NCI-H146 (cell line): ENCODE data around the gene GATA6.

Experiments
- DNase-seq: peaks from one replicate; lab custom pipeline; 2025; lab: John Stamatoyannopoulos, UW

The GATA6 gene

DNA sequence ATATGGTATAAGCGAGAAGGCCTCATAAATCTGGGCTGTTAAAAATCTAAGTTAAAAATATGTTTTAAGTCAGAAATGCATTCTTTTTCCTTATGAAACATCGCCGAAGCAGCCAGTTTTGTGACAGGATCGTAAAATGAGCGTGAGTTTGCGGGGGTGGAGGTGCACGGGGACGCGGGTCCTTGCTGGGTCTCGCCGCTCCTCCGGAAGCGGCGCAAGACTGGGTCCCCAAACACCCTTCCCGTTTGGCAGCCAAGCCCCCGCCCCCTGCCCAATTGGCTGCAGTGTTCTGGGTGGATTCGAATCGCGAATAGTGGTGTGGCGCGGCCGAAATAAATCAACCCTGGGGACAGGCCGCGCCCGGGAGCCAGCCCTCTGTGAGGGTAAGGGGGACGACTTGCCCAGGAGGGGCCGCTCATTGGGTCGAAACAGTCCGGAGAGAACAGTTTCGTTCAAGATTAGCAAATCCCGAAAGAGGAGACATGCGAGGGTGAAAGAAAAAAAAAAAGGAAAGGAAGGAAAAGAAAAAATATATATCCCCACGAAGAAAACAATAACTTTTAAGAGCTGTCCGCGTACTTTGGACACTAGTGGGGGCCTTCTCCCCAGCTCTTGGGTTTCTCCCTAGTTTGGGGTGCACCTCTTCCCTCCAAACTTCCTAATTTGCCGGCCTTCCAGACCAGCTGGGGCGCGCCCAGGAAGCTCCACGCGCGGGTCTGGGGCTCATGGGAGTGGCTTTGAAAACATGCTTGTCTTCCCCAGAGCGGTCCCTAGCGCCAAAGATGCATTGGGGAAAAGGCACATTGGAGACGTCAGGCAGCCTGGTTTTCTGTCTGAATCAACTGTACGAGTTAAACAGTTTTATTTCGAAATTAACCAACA lies 3.1 kb upstream of the GATA6 start:
- DNase-seq = no peak

DNA sequence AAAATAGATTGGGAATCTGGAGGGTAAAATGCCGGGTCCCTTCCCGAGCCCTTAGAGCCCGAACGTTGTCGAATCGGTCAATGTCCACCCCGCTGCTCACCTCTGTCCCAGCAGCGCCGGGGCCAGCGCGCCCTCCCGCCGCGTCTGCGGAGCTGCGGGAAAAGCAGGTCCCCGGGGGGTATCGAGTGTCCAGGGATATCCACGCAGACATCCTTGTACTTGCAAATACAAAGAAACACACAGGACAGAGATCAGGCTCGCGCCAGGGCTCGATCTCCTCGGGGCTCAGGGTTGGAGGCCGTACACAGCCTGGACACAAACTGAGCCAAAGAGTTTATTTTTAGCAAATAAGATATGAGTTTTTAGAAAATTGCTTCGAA lies 2.3 kb upstream of the GATA6 start:
- no peak for DNase-seq

DNA sequence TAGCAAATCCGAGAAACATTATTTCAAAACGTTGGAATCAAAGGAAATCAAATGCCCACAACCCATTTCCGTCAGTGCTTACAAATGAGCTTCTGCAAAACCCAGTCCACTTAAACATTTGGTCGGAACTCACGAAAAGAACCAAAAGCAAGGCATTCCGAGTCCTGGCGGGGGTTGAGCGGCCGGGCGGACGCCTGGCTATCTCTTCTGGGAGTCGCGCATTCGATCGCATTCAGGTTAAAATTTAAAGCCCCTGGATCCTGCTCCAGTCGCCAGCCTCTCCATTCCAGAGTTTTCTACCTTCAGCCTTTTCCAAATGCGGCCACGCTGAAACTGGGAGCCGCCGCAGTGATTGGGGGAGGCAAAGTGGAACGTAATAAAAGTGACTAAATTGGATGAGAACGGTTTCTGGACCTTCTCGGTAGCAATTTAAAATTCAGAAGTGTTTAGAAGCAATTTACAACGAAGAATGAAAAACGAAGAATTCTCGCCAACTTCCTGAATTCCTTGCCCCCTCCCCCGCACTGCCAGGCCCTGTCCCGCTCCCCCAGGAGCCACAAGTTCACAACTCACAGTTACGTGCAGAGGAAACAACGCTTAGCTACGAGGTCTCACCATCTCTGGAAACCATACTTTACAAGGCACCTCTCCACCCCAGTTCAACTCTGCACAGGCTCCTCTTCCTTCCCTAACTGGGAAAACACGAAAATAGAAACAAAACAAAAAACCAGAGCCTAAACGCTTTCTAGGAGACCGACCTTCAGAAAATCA lies 1.7 kb upstream of the GATA6 start:
- DNase-seq = no peak

DNA sequence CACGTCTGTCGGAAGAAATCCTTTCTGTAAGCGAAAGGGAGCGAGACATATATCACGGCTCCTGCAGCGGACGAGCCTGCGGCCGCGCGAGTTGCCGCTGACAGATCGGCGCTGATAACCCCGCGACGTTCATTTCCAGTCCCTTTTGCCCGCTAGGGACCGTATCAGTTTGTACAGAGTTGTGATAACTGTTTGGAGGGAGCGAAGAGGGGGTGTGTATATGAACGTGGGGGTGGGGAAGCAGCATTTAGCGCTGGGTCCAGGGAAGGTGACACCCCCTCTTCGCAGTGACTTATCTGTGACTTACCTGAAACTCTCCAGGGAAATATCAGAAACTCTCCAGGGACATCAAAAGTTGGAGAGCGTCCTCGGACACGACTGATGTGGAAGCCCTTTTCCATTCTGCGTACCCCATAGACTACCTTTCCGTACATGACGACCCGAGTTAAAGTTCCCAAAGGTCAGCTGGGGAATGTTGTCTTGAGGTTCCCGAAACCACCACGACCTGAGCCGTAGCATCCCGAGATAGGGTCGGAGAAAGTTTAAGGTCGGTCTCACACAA lies 948 bp upstream of the GATA6 start:
- peak; percentile 75 for DNase-seq

DNA sequence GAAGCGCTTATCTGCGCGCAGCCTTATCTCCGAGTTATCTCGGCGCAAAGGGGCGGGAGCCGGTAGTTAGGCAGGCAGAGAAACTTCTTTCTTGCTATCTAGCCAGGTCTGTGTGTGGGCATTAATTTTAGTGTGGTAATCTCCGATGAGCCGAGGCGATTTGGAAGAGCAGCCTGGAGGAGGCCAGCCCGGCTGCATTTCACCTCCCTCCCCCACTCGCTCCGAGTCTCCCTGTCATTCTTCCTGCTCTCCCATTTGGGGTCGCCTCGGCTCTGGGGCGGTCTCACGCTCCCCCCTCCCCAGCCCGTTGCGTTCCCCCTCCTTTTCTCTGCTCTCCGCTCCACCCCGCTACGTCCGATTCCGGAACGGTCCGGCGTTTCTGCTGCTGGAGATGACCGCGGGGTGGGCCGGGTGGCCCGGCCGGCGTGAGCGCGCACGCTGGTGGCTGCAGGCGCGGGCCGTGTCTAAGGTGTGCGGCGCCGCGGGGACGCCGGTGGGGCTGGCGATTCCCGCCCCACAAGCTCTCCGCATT lies 566 bp downstream of the GATA6 start:
- DNase-seq = peak; percentile 77

DNA sequence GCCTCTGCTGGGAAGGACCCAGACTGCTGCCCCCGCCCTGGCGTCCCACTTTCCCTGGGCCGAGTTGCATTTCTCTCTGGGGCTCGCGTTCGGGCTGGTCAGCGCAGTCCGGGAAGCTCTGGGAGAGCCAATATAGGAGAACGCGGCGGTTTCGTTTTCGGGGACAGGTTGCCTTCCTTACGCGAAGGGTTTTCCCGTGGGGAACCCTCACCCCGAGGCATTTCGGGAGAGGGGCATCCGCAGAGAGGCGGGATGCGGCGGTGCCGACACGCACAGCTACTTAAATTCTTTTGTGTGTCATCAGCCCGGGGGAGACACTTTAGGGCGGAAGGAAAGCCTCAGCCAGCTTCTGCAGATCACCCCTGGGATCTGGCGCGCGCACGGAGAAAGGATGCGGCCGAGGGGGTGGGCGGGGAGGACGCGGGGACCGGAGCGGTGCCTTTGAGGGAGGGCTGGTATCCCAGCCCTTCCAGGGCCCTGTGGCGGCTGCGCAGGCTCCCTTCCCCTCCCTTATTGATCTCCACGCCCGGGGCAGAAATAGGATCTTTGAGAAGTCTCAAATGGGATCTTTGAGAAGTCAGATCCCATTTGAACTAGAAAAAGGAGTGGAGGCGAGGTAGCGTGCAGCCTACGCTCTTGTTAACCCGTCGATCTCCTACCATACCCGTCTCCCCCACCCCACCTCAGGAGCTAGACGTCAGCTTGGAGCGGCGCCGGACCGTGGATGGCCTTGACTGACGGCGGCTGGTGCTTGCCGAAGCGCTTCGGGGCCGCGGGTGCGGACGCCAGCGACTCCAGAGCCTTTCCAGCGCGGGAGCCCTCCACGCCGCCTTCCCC lies 1.2 kb downstream of the GATA6 start:
- DNase-seq = peak; percentile 74

DNA sequence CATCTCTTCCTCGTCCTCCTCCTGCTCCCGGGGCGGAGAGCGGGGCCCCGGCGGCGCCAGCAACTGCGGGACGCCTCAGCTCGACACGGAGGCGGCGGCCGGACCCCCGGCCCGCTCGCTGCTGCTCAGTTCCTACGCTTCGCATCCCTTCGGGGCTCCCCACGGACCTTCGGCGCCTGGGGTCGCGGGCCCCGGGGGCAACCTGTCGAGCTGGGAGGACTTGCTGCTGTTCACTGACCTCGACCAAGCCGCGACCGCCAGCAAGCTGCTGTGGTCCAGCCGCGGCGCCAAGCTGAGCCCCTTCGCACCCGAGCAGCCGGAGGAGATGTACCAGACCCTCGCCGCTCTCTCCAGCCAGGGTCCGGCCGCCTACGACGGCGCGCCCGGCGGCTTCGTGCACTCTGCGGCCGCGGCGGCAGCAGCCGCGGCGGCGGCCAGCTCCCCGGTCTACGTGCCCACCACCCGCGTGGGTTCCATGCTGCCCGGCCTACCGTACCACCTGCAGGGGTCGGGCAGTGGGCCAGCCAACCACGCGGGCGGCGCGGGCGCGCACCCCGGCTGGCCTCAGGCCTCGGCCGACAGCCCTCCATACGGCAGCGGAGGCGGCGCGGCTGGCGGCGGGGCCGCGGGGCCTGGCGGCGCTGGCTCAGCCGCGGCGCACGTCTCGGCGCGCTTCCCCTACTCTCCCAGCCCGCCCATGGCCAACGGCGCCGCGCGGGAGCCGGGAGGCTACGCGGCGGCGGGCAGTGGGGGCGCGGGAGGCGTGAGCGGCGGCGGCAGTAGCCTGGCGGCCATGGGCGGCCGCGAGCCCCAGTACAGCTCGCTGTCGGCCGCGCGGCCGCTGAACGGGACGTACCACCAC lies 2.1 kb downstream of the GATA6 start:
- DNase-seq = no peak

DNA sequence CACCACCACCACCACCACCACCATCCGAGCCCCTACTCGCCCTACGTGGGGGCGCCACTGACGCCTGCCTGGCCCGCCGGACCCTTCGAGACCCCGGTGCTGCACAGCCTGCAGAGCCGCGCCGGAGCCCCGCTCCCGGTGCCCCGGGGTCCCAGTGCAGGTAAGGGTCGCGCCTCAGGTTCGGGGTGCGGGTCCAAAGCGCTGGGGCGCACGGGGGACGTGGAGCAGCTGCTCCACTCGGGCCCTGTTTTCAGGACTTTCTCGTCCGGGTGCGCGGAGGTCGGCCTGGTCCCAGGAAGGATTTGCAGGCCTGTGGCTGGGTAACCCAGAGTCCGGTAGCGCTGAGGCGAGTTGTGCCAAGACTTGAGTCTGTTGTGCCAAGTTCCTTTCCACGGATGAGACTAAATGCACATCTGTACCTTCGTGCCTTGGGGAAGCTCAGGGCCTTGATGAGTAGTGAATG lies 2.8 kb downstream of the GATA6 start:
- DNase-seq = no peak

DNA sequence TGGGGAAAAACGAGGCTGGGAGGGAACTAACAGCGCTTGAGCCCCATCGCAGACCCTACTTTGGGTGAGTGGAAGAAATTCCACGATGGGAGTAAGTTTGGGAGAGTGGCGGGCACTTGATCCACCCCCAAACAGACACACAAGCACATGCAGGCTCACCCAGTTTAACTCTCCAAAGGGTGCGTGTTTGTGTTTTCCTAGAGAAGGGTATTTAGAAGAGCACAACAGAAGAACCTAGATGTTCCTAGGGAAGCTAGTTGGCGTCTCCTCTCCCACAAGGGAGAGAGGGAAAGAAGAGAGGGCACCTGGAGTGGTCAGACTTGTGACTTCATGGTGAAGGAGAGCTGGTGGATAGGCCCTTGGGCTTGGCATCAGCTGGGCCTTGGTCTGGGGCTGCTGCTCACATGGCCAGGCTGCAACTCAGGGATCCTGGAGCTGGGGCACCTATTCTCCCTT lies 3.2 kb downstream of the GATA6 start:
- no peak for DNase-seq

DNA sequence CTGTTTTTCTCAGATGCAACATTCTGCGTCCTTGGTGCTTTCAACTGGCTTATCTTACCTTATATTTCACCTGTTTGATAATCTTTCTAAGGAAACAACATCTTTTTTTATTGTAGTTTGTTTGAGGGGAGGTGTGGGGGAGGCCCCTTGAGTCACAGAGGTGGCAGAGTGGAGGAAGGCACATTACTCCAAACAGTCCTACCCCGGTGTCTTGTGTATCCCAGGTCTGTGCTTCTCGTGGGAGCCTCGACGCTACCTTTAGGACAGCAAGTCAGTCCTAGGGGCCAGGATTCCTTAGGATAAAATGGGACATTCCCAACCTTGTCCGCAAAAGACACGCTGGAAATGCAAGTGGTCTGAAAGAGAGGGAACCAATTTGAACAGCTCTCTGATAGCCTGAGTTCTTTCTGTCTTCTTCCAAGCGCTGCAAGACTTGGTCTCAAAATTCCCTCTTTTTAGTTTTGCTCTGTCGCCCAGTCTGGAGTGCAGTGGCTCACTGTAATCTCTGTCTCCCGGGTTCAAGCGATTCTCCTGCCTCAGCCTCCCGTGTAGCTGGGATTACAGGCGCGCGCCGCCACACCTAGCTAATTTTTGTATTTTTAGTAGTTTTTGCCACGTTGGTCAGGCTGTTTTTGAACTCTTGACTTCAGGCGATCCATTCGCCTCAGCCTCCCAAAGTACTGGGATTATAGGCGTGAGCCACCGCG lies 4.0 kb downstream of the GATA6 start:
- DNase-seq = no peak

DNA sequence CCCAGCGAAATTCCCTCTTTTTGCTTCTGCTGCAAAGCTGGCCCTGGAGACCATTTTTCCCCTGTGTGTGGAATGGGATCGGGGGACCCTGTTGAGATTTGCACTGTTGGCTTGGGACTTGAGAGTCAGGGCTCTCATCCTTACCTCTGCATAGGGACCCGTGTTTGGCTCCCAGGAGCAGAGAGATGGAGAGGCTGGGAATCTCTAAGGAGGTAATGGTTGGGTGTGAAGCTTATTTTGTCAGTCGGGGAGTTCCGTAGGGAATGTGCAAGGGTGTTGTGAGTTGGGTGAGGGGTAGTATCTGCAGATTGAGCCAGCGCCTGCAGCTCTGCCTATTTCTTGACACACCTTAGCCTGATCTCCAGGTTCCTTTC lies 4.5 kb downstream of the GATA6 start:
- no peak for DNase-seq

DNA sequence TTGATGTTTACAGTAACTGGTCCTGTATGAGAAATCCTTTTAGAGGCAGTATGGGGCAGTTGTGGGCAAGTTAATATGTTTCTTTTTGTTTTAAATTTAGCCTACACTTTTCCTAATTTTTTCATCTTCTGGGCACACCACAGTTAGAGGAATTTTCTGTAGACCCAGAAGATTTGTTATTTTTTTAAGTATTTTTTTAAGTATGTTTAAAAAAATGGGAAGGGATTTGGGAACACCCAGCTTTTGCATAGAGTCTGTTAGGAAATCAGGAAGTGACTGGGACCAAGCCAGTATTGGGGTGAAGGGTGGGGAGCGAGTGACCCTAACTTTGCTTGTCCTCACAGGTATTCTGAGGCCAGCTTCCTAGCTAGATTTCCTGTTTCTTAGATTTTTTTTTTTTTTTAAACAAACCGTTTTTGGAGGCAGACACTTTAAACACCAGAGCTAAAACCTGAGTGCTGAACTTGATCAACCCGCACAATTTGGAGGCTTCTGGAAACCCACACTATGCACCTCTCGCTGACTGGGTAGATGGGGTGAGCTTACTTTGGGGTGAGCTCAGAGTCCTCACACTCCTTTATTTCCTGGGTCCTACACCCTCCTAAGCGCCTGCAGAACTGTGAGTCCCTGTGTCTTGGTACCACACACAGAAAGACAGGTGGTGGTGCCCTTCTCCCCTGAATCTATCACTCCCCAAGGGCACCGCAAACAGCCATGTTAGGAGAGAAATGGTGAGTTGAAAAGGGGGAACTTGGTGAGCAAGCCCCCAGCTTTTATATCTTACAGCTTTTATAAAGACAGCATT lies 5.2 kb downstream of the GATA6 start:
- no peak for DNase-seq

DNA sequence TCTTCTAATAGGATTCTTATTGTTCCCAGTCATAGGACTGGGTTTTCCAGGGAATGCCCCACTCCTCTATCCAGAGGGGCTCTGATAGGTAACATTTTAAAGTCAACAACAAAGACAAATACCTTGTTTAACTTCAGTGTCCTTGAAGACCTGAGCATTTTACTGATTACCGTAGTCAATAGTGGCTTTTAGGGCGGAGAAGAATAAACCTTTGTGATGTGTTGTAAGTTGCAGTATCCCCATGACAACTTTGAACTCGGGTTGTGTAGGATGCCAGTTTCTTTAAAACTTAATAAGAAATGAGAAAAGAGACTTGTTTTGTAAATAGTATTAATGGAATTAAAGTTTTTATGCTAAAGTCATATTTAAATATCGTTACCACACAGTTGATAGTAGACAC lies 6.0 kb downstream of the GATA6 start:
- no peak for DNase-seq

DNA sequence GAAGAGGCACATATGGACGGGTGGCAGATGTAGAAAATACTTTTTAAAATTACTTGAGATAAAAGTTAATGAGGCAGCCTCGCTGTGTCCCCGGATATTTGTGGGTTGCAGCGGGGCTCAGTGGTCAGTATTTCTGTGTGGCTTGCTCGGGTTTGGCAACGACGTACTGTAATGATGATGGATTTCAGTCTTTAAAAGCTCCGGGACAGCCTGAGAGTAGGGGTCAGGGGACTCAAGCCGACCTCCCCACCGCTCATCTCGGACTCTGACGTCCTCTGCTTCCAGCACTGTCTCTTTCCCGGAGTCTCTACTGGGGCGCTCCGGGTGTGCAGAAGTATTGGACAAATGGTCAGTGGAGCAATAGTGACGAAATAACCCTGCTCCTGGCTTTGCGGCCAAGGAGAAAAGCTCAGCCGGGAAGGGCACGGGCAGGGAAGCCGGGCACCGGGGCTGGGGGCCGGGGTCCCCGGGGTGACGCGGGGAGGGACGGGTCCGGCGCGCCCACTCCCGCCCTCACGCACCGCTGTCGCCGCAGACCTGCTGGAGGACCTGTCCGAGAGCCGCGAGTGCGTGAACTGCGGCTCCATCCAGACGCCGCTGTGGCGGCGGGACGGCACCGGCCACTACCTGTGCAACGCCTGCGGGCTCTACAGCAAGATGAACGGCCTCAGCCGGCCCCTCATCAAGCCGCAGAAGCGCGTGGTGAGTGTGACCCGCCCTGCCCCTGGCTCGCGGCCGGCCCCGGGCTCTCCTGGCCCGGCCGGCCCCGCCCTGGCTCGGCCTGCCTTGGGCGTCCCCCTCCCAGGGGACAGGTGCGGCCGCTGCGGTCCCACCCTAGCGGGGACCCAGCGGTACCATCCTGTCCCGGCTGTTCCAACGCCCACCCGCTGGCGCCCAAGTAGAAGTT lies 7.3 kb downstream of the GATA6 start:
- DNase-seq = no peak

DNA sequence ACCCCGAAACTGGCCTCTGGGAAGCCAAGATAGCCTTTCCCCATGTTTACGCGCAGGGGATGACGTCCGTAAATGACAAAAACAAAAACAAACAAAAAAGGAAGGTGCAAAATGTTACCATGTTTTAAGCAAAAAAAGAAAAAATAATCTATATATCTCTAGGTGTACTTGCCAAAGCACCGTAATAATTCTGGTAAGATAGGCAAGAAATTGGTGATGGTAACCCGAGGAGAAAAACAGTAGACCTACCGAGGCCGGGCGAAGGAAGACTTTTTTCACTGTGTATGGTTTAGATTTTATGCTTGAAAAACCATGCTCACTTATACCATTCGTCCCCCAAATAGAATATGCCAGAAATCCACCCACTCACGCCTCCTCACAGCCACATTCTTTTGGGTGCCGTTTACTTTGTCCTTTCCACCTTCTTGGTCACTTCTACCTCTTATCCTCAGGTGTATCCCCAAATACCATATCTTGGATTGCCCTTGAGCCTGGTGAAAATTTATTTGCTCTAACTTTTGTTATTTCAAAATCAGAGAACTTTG lies 8.0 kb downstream of the GATA6 start:
- DNase-seq = no peak

DNA sequence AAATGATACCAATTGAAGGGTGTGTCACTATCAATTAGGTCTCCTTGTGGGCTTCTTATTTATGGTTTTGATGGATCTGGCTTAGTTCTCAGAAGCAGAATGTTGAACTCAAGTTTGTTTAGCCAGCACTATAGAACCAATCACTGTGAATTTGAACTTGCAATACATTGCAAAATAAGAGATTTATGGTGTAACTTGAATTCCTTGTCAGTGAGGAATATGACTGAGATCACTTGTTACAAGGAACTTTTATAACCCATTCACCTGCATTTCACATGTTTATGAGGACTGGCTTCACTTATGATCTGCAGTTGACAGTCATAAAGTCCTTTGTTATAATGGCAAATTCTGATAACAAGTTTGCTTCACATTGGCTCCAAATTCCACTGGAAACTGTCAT lies 9.8 kb downstream of the GATA6 start:
- DNase-seq = peak; percentile 40

DNA sequence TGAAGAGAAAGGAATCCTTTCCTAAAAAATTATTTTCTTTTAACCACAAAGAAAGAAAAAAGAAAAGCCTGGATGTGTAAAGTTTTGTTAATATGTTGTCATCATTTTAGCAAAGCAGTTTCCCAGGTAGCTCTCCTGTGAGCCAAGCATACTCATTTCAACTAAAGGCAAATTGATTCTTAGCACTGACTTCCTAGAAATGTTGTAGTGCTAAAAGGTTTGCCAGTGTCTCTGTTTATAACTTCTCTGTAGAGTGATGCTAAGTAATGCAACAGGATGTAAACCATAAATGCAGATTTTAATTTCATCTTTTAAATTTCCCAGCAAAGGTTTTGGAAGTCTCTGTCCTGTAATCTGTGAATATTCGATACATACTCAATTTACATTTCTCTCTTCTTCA lies 10.2 kb downstream of the GATA6 start:
- DNase-seq = no peak

DNA sequence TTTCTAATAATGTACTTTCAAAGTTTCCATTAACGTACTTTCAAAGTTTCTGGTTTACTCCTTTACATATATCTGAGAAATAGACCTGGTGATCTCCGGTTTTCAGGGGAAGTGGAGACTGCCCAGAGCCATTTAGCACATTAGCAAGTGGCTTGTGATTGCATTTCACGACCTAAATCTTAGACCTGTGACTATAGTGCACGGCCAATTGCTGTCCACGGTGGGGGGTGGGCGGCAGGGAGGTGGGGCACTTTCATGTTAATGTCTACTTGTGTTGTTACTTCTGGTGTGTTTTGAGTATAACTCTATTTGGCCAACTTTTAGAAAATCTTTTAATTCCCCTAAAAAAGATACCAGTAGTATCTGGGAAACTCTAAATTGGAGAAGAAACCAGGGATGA lies 11.3 kb downstream of the GATA6 start:
- no peak for DNase-seq
